GM12873 (cell line): Measurements from ENCODE around the gene TMEM266.

Source experiments
- TF ChIP-seq, protein P1 (sequence below): IDR thresholded peaks from 2 replicates; pipeline ENCODE4 v1.5.1; 2012; ENCODE audit warnings: low read depth, mild to moderate bottlenecking, moderate library complexity, low read length, control low read depth; ENCODE audit not compliant: insufficient read depth; ENCODE audit errors: missing control alignments

Gene TMEM266

DNA sequence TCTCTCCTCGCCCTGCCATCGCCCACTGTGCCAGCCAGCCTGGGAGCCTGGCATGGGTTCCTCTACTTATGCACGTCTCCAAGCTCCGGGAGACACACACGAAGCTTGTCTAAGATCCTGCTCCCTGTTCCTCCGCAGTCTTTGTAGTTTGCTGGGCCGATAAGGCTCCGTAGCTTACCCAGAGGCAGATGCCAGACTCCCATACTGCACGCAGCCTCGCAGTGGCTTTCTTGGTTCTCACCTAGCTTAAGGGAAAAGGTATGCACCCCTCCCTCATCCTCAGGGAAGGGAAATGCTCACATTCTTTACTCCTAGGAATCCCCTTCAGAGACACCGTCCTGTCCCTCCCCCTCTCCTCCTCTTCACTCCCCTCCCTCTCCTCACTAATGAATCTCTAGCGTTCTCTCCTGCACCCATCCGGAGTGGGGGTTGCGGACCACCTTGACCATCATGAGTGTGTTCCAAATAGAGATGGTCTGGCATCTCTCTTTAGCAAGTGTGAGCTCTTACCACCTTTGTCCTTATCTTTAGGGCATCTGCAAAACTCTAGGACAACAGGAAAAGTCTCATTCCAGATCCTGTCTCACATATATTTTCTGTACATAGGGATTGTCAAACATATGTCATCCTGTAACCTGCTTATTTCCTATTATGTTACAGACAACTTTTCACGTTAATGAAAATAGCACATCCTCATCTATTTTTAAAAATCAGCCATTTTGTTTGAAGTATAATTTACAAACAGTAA, 56.5 kb downstream of the TMEM266 start:
- TF ChIP-seq, protein P1, sequence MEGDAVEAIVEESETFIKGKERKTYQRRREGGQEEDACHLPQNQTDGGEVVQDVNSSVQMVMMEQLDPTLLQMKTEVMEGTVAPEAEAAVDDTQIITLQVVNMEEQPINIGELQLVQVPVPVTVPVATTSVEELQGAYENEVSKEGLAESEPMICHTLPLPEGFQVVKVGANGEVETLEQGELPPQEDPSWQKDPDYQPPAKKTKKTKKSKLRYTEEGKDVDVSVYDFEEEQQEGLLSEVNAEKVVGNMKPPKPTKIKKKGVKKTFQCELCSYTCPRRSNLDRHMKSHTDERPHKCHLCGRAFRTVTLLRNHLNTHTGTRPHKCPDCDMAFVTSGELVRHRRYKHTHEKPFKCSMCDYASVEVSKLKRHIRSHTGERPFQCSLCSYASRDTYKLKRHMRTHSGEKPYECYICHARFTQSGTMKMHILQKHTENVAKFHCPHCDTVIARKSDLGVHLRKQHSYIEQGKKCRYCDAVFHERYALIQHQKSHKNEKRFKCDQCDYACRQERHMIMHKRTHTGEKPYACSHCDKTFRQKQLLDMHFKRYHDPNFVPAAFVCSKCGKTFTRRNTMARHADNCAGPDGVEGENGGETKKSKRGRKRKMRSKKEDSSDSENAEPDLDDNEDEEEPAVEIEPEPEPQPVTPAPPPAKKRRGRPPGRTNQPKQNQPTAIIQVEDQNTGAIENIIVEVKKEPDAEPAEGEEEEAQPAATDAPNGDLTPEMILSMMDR, result no peak

DNA sequence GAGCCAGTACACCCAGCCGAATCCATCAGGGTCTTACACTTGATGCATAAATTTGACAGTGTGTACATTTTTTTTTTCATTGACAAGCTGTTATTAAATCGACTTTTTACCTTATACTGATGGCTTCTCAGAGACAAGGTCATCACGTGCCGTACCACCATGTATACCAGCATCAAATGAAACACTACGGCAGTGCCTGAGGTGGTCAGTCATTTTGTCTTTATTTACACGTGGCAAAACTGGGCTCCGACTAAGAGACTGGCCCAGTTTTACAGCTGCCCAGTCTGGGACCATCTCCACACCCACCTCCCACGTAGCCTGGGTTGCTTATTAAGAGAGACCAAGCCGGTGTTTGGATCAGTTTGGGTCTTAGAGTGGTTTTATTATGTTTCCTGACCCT, 57.4 kb downstream of the TMEM266 start:
- TF ChIP-seq, protein P1, result no peak

GRCh38 chr15:76118767-76119166, 59.0 kb downstream of the TMEM266 start:
- TF ChIP-seq, protein P1, result no peak

GRCh38 chr15:76123031-76123430, 63.2 kb downstream of the TMEM266 start:
- TF ChIP-seq, protein P1, result no peak

DNA sequence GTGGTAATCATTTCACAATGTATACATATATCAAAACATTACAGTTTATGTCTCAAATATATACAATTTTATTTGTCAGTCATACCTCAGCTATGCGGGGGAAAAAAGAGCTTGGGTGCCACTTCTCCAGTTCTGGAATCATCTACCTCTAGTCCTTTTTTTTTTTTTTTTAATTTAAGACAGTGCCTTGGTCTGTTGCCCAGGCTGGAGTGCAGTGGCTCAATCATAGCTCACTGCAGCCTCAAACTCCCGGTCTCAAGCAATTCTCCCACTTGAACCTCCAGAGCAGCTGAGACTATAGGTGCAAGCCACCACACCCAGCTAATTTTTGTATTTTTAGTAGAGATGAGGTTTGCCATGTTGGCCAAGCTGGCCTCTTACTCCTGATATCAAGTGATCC, 67.4 kb downstream of the TMEM266 start:
- TF ChIP-seq, protein P1, result no peak

- TF ChIP-seq, protein P1, result no peak
Measured at GRCh38 chr15:76127880-76128279, 68.1 kb downstream of the TMEM266 start.

- TF ChIP-seq, protein P1, result no peak
Measured at GRCh38 chr15:76134537-76134936, 74.8 kb downstream of the TMEM266 start.

DNA sequence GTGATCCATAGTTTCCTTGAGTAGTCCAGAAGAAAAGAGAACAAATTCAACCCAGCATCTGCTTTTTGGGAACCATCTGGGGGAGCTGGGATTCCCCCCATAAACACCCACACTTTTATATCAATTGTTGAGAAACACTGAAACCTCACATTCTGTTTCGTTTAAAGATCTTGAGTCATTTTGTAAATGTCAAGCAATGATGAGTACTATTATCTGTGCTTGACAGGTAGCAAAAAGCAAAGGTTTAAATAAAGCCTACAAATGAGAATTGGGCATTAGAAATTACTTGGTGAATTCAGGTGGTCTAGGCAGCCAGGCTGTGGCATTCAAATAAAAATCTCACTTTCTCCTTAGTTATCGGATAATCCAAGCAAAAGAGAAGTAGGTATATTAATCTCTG, 75.7 kb downstream of the TMEM266 start:
- TF ChIP-seq, protein P1, result no peak
